Neural cell (in vitro differentiated cells): ENCODE data around the gene ZNF831. TPM values are rescaled to one million over a fixed set of nuclear protein-coding genes. Genes with fewer than 3 reads are reported as not detected.
A peak's percentile ranks its signal among the peaks of the same experiment; 100 is the strongest.

ENCODE experiments used
- H2AFZ ChIP-seq: fragments of 200-600, 300-800 bp; sonication (generic), shearing (Covaris generic); 2 replicates; pipeline ENCODE4 v1.6.0; 2014; ENCODE audit warnings: low read depth, mild to moderate bottlenecking, antibody characterized with exemption, low read length, moderate library complexity
- H3F3A ChIP-seq: fragments of 200-600 bp; shearing (Covaris generic); 2 replicates; pipeline ENCODE4 v1.6.1; 2016; ENCODE audit warnings: mild to moderate bottlenecking, moderate library complexity, mixed read lengths, antibody characterized with exemption, low read length; ENCODE audit not compliant: insufficient read depth, poor library complexity, severe bottlenecking
- H3K27ac ChIP-seq: fragments of 200-600, 300-800 bp; sonication (generic), shearing (Covaris generic); 2 replicates; pipeline ENCODE4 v1.5.1; 2014; ENCODE audit warnings: mild to moderate bottlenecking, low read length, moderate library complexity
- H3K27me3 ChIP-seq: fragments of 300-800, 200-600 bp; sonication (generic), shearing (Covaris generic); 2 replicates; pipeline ENCODE4 v1.6.0; 2014; ENCODE audit warnings: mild to moderate bottlenecking, low read depth, low read length, moderate library complexity; ENCODE audit not compliant: insufficient read depth
- H3K36me3 ChIP-seq: fragments of 300-800, 200-600 bp; sonication (generic), shearing (Covaris generic); 2 replicates; pipeline ENCODE4 v1.5.1; 2014; ENCODE audit warnings: mild to moderate bottlenecking, antibody characterized with exemption, low read length, moderate library complexity; ENCODE audit not compliant: insufficient read depth
- H3K4me2 ChIP-seq: fragments of 300-800, 200-600 bp; sonication (generic), shearing (Covaris generic); 2 replicates; pipeline ENCODE4 v1.6.0; 2014; ENCODE audit warnings: mild to moderate bottlenecking, low read length
- H3K4me3 ChIP-seq: fragments of 300-800, 200-600 bp; sonication (generic), shearing (Covaris generic); 2 replicates; pipeline ENCODE4 v1.5.1; 2014; ENCODE audit warnings: mild to moderate bottlenecking, low read length, moderate library complexity
- H3K79me2 ChIP-seq: fragments of 200-600 bp; shearing (Covaris generic); replicated peaks from 2 replicates; pipeline ENCODE4 v1.6.0; 2014; ENCODE audit warnings: mild to moderate bottlenecking, low read length, moderate library complexity; ENCODE audit not compliant: insufficient read depth
- H3K9ac ChIP-seq: fragments of 300-800, 200-600 bp; sonication (generic), shearing (Covaris generic); 2 replicates; pipeline ENCODE4 v1.6.1; 2016; ENCODE audit warnings: mild to moderate bottlenecking, low read length, mixed read lengths
- H3K9me2 ChIP-seq: fragments of 200-600 bp; shearing (Covaris generic); 2 replicates; pipeline ENCODE4 v1.6.1; 2016; ENCODE audit warnings: mild to moderate bottlenecking, low read length, mixed read lengths; ENCODE audit not compliant: insufficient read depth
- H3K9me3 ChIP-seq: fragments of 200-600, 300-800 bp; sonication (generic), shearing (Covaris generic); 2 replicates; pipeline ENCODE4 v1.6.1; 2016; ENCODE audit warnings: mild to moderate bottlenecking, mixed run types, low read length, moderate library complexity, mixed read lengths
- H4K20me1 ChIP-seq: fragments of 200-600 bp; shearing (Covaris generic); 2 replicates; pipeline ENCODE4 v1.6.1; 2016; ENCODE audit warnings: mild to moderate bottlenecking, mixed run types; ENCODE audit not compliant: insufficient read depth
- EP300 ChIP-seq: fragments of 450-650 bp; conservative IDR thresholded peaks from 2 replicates; pipeline ENCODE4 v1.6.1; 2014; ENCODE audit warnings: antibody characterized with exemption, mild to moderate bottlenecking, moderate library complexity; ENCODE audit not compliant: poor library complexity, severe bottlenecking
- MXI1 ChIP-seq: fragments of 450-650 bp; conservative IDR thresholded peaks from 2 replicates; pipeline ENCODE4 v1.6.1; 2014; ENCODE audit warnings: antibody characterized with exemption, mild to moderate bottlenecking; ENCODE audit not compliant: poor library complexity, severe bottlenecking
- POLR2AphosphoS5 ChIP-seq: IDR thresholded peaks from 2 replicates; pipeline ENCODE4 v1.6.1; 2012
- RAD21 ChIP-seq: fragments of 450-650 bp; conservative IDR thresholded peaks from 2 replicates; pipeline ENCODE4 v1.6.1; 2014; ENCODE audit warnings: antibody characterized with exemption, mild to moderate bottlenecking, moderate library complexity
- SMC3 ChIP-seq: fragments of 450-650 bp; conservative IDR thresholded peaks from 2 replicates; pipeline ENCODE4 v1.6.1; 2014; ENCODE audit warnings: antibody characterized with exemption, mild to moderate bottlenecking, moderate library complexity; ENCODE audit not compliant: poor library complexity
- TAF1 ChIP-seq: IDR thresholded peaks from 2 replicates; pipeline ENCODE4 v1.6.1; 2012; ENCODE audit warnings: low read depth
- polyA minus RNA-seq: library from RNA; depleted of rRNA, polyadenylated mRNA; stranded (reverse); fragments of >200 nt; gene quantifications from 2 replicates; pipeline ENCODE4 v1.2.3, GENCODE V29; 2014
- polyA plus RNA-seq: library from polyadenylated mRNA; depleted of rRNA; stranded (reverse); fragments of >200 nt; gene quantifications from 2 replicates; pipeline ENCODE4 v1.2.3, GENCODE V29; 2014
- TF ChIP-seq, protein P1 (sequence below): IDR thresholded peaks from 2 replicates; pipeline ENCODE4 v1.6.1; 2012; ENCODE audit warnings: borderline replicate concordance

The ZNF831 gene
- polyA plus RNA-seq, result 0.14 TPM in 1 of 2 replicates, not detected in the other
- polyA minus RNA-seq, result 0.24 and 0.35 TPM in 2 replicates

DNA sequence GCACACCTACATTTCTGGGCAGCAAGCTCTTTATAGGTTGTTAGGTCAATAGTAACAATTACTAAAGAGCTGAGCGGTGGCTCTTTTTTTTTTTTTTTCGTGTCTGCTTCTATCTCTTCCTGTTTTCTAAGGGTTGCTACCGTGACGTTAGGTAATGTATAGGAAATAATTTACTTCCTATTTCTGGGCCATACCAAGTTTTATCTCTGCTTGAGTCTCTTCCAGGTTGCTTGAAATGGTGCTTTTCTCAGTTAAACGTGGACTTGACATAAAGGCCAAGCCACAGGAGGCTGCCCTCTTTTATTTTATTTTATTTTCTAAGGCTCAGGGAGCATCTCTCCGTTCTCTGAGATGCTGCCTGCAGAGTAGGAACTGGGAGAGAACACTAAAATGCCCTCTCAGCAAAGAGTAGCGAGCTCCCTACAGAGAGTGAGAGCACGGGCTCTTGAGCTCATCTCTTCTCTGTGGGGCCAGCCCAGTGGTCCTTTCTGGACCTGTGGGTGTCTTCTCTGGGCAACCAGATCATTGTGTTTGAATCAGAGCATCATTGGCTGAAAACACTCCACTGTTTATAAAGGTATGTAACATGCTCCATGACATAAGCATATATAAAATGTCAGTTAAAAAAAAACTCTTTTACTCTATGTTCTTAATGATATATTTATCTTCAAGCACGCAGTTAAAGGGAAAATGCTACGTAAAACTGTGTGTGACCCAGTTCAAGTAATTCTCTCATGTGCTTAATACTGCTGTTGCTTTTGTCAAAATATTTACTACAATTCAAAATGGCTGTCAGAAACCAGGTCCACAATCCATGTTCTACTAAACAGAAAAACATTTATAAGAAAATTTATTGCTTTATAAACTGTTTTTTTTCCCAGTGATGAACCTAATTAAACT, at the start of gene ZNF831:
Gene ZNF831, plus strand, starts transcription at position 191 of the 900 bp plus-strand sequence. CDS start 27,199 bp downstream, outside the sequence.
- Histone ChIP-seq H3K36me3 (no peaks in the 10 kb centered on the region), H3K79me2 (no peaks in the 10 kb centered on the region), H3K9me2 (no peaks in the 10 kb centered on the region)

DNA sequence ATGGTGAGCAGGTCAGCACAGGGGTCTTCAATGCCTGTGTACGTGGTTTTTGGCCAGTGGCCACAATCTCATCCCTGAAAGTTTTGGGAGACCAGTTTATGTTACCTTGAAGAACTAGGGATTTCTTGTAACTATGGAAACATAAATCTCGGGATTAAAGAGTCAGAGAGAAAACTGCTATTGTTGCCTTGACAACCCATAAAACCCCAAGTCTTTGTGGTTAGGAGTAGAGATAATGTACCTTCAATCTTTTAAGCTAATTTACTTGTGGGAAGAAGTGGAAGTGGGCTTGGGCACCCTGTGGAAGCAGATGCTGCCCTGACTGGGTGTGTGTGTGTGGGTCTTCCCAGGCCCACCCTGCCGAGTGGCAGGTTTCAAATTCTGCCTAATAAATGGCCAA, 46.1 kb upstream of the ZNF831 start:
- peak overlapping the region; percentile 30 for H3K4me3 ChIP-seq
- peak; percentile 24 for TF ChIP-seq MXI1
- TF ChIP-seq POLR2AphosphoS5, result no peak
- TF ChIP-seq, protein P1, sequence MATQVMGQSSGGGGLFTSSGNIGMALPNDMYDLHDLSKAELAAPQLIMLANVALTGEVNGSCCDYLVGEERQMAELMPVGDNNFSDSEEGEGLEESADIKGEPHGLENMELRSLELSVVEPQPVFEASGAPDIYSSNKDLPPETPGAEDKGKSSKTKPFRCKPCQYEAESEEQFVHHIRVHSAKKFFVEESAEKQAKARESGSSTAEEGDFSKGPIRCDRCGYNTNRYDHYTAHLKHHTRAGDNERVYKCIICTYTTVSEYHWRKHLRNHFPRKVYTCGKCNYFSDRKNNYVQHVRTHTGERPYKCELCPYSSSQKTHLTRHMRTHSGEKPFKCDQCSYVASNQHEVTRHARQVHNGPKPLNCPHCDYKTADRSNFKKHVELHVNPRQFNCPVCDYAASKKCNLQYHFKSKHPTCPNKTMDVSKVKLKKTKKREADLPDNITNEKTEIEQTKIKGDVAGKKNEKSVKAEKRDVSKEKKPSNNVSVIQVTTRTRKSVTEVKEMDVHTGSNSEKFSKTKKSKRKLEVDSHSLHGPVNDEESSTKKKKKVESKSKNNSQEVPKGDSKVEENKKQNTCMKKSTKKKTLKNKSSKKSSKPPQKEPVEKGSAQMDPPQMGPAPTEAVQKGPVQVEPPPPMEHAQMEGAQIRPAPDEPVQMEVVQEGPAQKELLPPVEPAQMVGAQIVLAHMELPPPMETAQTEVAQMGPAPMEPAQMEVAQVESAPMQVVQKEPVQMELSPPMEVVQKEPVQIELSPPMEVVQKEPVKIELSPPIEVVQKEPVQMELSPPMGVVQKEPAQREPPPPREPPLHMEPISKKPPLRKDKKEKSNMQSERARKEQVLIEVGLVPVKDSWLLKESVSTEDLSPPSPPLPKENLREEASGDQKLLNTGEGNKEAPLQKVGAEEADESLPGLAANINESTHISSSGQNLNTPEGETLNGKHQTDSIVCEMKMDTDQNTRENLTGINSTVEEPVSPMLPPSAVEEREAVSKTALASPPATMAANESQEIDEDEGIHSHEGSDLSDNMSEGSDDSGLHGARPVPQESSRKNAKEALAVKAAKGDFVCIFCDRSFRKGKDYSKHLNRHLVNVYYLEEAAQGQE, result peak; percentile 37
- TF ChIP-seq EP300, result peak; percentile 35
- TF ChIP-seq RAD21, result no peak
- TF ChIP-seq SMC3, result no peak
- no peak for TF ChIP-seq TAF1

More for the DNA sequence above, at the start of gene ZNF831:
- TF ChIP-seq POLR2AphosphoS5 (no peak), MXI1 (no peak), RAD21 (no peak), EP300 (no peak)
- TF ChIP-seq, protein P1, result no peak
- peak within 1 kb of the TSS; percentile 24 for H3K27ac ChIP-seq
- no peaks in the 10 kb centered on the region for H3K9me3 ChIP-seq
- H3K4me3 ChIP-seq, result no peak within 1 kb of the TSS
- no peaks in the 10 kb centered on the region for H3F3A ChIP-seq
- no peaks in the 10 kb centered on the region for H4K20me1 ChIP-seq
- no peak within 1 kb of the TSS for H2AFZ ChIP-seq
- H3K4me2 ChIP-seq, result no peak within 1 kb of the TSS
- no peaks in the 10 kb centered on the region for H3K27me3 ChIP-seq
- H3K9ac ChIP-seq, result no peak within 1 kb of the TSS

More for the DNA sequence above, 46.1 kb upstream of the ZNF831 start:
- H2AFZ ChIP-seq, result no peak overlapping the region
- H3K27ac ChIP-seq, result peak overlapping the region; percentile 71
- H3K79me2 ChIP-seq, result no peaks in the 10 kb centered on the region
- H3K9ac ChIP-seq, result no peak overlapping the region
- no peaks in the 10 kb centered on the region for H3K9me2 ChIP-seq
- H3K27me3 ChIP-seq, result no peaks in the 10 kb centered on the region
- peak overlapping the region; percentile 36 for H3K4me2 ChIP-seq
- H3F3A ChIP-seq, result peaks cover 2% of the 10 kb centered on the region
- H3K9me3 ChIP-seq, result no peaks in the 10 kb centered on the region
- H4K20me1 ChIP-seq, result no peaks in the 10 kb centered on the region
- H3K36me3 ChIP-seq, result no peaks in the 10 kb centered on the region
